Measurements from ENCODE around the gene UBE2G2. TPM values are rescaled to one million over a fixed set of nuclear protein-coding genes. Genes with fewer than 3 reads are reported as not detected.

Gene UBE2G2
- total and polyA plus RNA-seq, 4 donors: 27.4 to 83.5 (median 40.9) TPM

GRCh38 chr21:44799646-44800045 lies 2.0 kb downstream of the UBE2G2 start (continued):
- TF ChIP-seq CTCF (IDR thresholded peaks at IDR 0.05; ENCODE audit: low read depth, low read length, missing input control): no peak

GRCh38 chr21:44797775-44798174 lies 3.8 kb downstream of the UBE2G2 start:
- Histone ChIP-seq H3K27ac (ENCODE audit: low read depth in 1 of 2, low read length in 2 of 2) (no peak overlapping the region), H3K27me3 (ENCODE audit: control insufficient read depth in 4 of 4, insufficient read depth in 4 of 4, low read length in 3 of 4) (no peaks in the 10 kb centered on the region), H3K4me1 (ENCODE audit: control insufficient read depth in 4 of 4, insufficient read depth in 4 of 4, low read length in 3 of 4) (peaks cover 7 to 41% (median 35%) of the 10 kb centered on the region in 4 donors), H3K9ac (ENCODE audit: low read depth in 1 of 2, low read length in 2 of 2) (no peak overlapping the region), H3K36me3 (ENCODE audit: control insufficient read depth in 4 of 4, insufficient read depth in 3 of 4, low read depth in 1 of 4, low read length in 3 of 4) (peaks cover 0 to 8% (median 1%) of the 10 kb centered on the region in 4 donors), H3K4me3 (ENCODE audit: low read depth in 1 of 3, low read length in 3 of 3) (no peak overlapping the region), H3K9me3 (ENCODE audit: control insufficient read depth in 4 of 4, low read length in 3 of 4) (no peaks in the 10 kb centered on the region)
- 98% methylated on average over 2 of the region's 2 CpGs for WGBS
- no peak for TF ChIP-seq YY1 (IDR thresholded peaks at IDR 0.05)
- no peak for DNase-seq (ENCODE audit: low spot score)

- no peak for DNase-seq (ENCODE audit: low spot score)
- Histone ChIP-seq H3K27ac (ENCODE audit: low read depth in 1 of 2, low read length in 2 of 2) (no peak overlapping the region), H3K9me3 (ENCODE audit: control insufficient read depth in 4 of 4, low read length in 3 of 4) (no peaks in the 10 kb centered on the region), H3K27me3 (ENCODE audit: control insufficient read depth in 4 of 4, insufficient read depth in 4 of 4, low read length in 3 of 4) (no peaks in the 10 kb centered on the region), H3K36me3 (ENCODE audit: control insufficient read depth in 4 of 4, insufficient read depth in 3 of 4, low read depth in 1 of 4, low read length in 3 of 4) (peaks cover 0 to 8% (median 1%) of the 10 kb centered on the region in 4 donors), H3K4me1 (ENCODE audit: control insufficient read depth in 4 of 4, insufficient read depth in 4 of 4, low read length in 3 of 4) (peaks cover 7 to 41% (median 34%) of the 10 kb centered on the region in 4 donors), H3K4me3 (ENCODE audit: low read depth in 1 of 3, low read length in 3 of 3) (no peak overlapping the region), H3K9ac (ENCODE audit: low read depth in 1 of 2, low read length in 2 of 2) (no peak overlapping the region)
- WGBS: 96% methylated on average over 11 of the region's 11 CpGs
- TF ChIP-seq ATF3 (IDR thresholded peaks at IDR 0.05) (no peak), CTCF (IDR thresholded peaks at IDR 0.05; ENCODE audit: low read depth, low read length, missing input control) (no peak), NR2F2 (IDR thresholded peaks at IDR 0.05) (no peak), GABPA (IDR thresholded peaks at IDR 0.05 in 1 of 2, conservative IDR thresholded peaks at IDR 0.05 in 1 of 2) (no peak), REST (IDR thresholded peaks at IDR 0.05) (no peak), HNF4G (IDR thresholded peaks at IDR 0.05) (no peak), EGR1 (IDR thresholded peaks at IDR 0.05; ENCODE audit: low read depth in 2 of 2) (no peak), FOXA2 (IDR thresholded peaks at IDR 0.05) (no peak), JUND (IDR thresholded peaks at IDR 0.05) (no peak), SP1 (IDR thresholded peaks at IDR 0.05) (no peak), RXRA (IDR thresholded peaks at IDR 0.05) (no peak), ZBTB33 (IDR thresholded peaks at IDR 0.05) (no peak), HNF4A (conservative IDR thresholded peaks at IDR 0.05) (no peak), YY1 (IDR thresholded peaks at IDR 0.05) (no peak), RAD21 (IDR thresholded peaks at IDR 0.05) (no peak), TAF1 (conservative IDR thresholded peaks at IDR 0.05) (no peak), MAX (IDR thresholded peaks at IDR 0.05) (no peak), FOXA1 (IDR thresholded peaks at IDR 0.05) (no peak)
Observed at GRCh38 chr21:44795342-44795741, 6.3 kb downstream of the UBE2G2 start.
